ENCODE data around the gene PRB2. TPM values are rescaled to one million over a fixed set of nuclear protein-coding genes. Genes with fewer than 3 reads are reported as not detected.

The PRB2 gene
- polyA plus RNA-seq, 3 donors, result not detected

DNA sequence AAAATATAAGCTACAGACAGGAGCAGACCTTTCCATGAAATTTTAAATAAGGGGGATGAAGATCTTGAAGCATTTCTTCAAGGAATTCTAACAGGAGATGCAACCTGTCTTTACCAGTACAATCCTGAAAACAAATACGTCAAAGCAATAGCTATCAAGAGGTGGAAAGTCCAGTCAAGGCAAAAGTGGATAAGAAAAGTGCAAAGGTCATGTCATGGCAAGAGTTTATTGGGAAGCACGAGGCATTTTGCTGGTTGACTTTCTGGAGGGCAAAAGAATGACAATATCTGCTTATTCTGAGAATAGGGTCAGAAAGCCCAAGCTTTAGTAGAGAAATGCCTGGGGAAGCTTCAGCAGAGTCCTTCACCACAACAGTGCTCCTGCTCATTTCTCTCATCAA is 50.9 kb downstream of the PRB2 start:
- H3K9me3 ChIP-seq (replicated peaks in 1 of 2; ENCODE audit: control insufficient read depth in 1 of 2, insufficient read depth in 1 of 2, low read length in 2 of 2), result peaks cover 0 to 6% of the 10 kb centered on the region in 2 donors
- no peak overlapping the region for H3K27ac ChIP-seq (ENCODE audit: low read depth in 1 of 2, low read length in 2 of 2)
- Mint-ChIP-seq H3K4me1 (no peaks in the 10 kb centered on the region), H3K27me3 (ENCODE audit: low read depth in 3 of 3) (peaks cover 0 to 2% (median 2%) of the 10 kb centered on the region in 3 donors), H3K36me3 (no peaks in the 10 kb centered on the region), H3K9me3 (peaks cover 0 to 12% (median 4%) of the 10 kb centered on the region in 7 donors), H3K4me3 (no peak overlapping the region), H3K27ac (no peak overlapping the region)
- H4K20me1 ChIP-seq (ENCODE audit: insufficient read depth, low read length), result no peaks in the 10 kb centered on the region
- H3K27me3 ChIP-seq (ENCODE audit: control insufficient read depth in 2 of 2, insufficient read depth in 2 of 2, low read length in 2 of 2), result no peaks in the 10 kb centered on the region
- TF ChIP-seq, protein P1, sequence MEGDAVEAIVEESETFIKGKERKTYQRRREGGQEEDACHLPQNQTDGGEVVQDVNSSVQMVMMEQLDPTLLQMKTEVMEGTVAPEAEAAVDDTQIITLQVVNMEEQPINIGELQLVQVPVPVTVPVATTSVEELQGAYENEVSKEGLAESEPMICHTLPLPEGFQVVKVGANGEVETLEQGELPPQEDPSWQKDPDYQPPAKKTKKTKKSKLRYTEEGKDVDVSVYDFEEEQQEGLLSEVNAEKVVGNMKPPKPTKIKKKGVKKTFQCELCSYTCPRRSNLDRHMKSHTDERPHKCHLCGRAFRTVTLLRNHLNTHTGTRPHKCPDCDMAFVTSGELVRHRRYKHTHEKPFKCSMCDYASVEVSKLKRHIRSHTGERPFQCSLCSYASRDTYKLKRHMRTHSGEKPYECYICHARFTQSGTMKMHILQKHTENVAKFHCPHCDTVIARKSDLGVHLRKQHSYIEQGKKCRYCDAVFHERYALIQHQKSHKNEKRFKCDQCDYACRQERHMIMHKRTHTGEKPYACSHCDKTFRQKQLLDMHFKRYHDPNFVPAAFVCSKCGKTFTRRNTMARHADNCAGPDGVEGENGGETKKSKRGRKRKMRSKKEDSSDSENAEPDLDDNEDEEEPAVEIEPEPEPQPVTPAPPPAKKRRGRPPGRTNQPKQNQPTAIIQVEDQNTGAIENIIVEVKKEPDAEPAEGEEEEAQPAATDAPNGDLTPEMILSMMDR (IDR thresholded peaks at IDR 0.05), result no peak
- WGBS (ENCODE audit: insufficient coverage), result no CpG with 5 or more reads among the region's 2 CpGs
- H3K36me3 ChIP-seq (replicated peaks in 1 of 2; ENCODE audit: control insufficient read depth in 1 of 2, insufficient read depth in 2 of 2, low read length in 2 of 2), result no peaks in the 10 kb centered on the region
- H2AFZ ChIP-seq (ENCODE audit: insufficient read depth, low read depth, low read length, poor library complexity, severe bottlenecking), result no peak overlapping the region
- intact Hi-C loops (cut with micrococcal nuclease), result no loop called here
- H3K9ac ChIP-seq (ENCODE audit: insufficient read depth, low read length, poor library complexity, severe bottlenecking), result no peak overlapping the region
- no peaks in the 10 kb centered on the region for H3K79me2 ChIP-seq (ENCODE audit: insufficient read depth, low read length)
- no peak overlapping the region for H3K4me2 ChIP-seq (replicated peaks; ENCODE audit: extremely low read depth, low read length, poor library complexity, severe bottlenecking)
- no peak overlapping the region for H3K4me3 ChIP-seq (replicated peaks in 1 of 3; ENCODE audit: low read depth in 2 of 3, low read length in 3 of 3)
- DNase-seq, result no peak
- H3K4me1 ChIP-seq (ENCODE audit: control insufficient read depth in 1 of 2, insufficient read depth in 2 of 2, low read length in 2 of 2), result no peaks in the 10 kb centered on the region

Other genes with a start within 250 kb of the PRB2 start
- 1 to 10 TPM; 1.4 to 7.8 (median 7.3) TPM for gene SMIM10L1, start 224.4 kb downstream of the PRB2 start, polyA plus RNA-seq
- not detected for gene TAS2R42, start 208.6 kb downstream of the PRB2 start, polyA plus RNA-seq
- not detected for gene PRB3, start 125.9 kb downstream of the PRB2 start, polyA plus RNA-seq
- not detected for gene PRB4, start 85.1 kb downstream of the PRB2 start, polyA plus RNA-seq

All from CD14-positive monocyte (primary cell).